SW480 (cell line): ENCODE measurements around the gene PCK1.

ENCODE experiments used
- DNase-seq: peaks from one replicate; pipeline ENCODE4 v3.0.0-alpha.2; 2016; ENCODE audit warnings: low spot score

The PCK1 gene

GRCh38 chr20:57603120-57603519, 42.2 kb downstream of the PCK1 start:
- no peak for DNase-seq

GRCh38 chr20:57605045-57605444, 44.1 kb downstream of the PCK1 start:
- no peak for DNase-seq

GRCh38 chr20:57605878-57606277, 45.0 kb downstream of the PCK1 start:
- no peak for DNase-seq

- no peak for DNase-seq
Measured at GRCh38 chr20:57608516-57608915, 47.6 kb downstream of the PCK1 start.

GRCh38 chr20:57609086-57609841, 48.4 kb downstream of the PCK1 start:
- DNase-seq = no peak

GRCh38 chr20:57609842-57610167, 48.9 kb downstream of the PCK1 start:
- DNase-seq = no peak

GRCh38 chr20:57610261-57610952, 49.5 kb downstream of the PCK1 start:
- DNase-seq = no peak

- peak; percentile 79 for DNase-seq
Measured at GRCh38 chr20:57611586-57612311, 50.8 kb downstream of the PCK1 start.

- no peak for DNase-seq
Measured at GRCh38 chr20:57612436-57612835, 51.5 kb downstream of the PCK1 start.

GRCh38 chr20:57612916-57613315, 52.0 kb downstream of the PCK1 start:
- DNase-seq = no peak

GRCh38 chr20:57613481-57613921, 52.6 kb downstream of the PCK1 start:
- DNase-seq = no peak

GRCh38 chr20:57614490-57615444, 53.9 kb downstream of the PCK1 start:
- no peak for DNase-seq

- no peak for DNase-seq
Measured at GRCh38 chr20:57615445-57615811, 54.5 kb downstream of the PCK1 start.

- no peak for DNase-seq
Measured at GRCh38 chr20:57616143-57616951, 55.4 kb downstream of the PCK1 start.

GRCh38 chr20:57617079-57617795, 56.3 kb downstream of the PCK1 start:
- DNase-seq = no peak
